ENCODE data around the gene TTLL11. TPM values are rescaled to one million over a fixed set of nuclear protein-coding genes. Genes with fewer than 3 reads are reported as not detected.

The TTLL11 gene
- 3.9 and 4.7 TPM in 2 replicates for total RNA-seq (2014; rRNA removed; shearing (Covaris generic))

GRCh38 chr9:122092611-122093506 is at the start of gene TTLL11:
Gene TTLL11, minus strand, starts transcription at chr9:122093308. Its CDS starts 160 bp downstream, at chr9:122093148.
- DNase-seq (ENCODE audit: low read depth), result peak; percentile 92

GRCh38 chr9:122141671-122142070 is 48.6 kb upstream of the TTLL11 start:
- no peak for DNase-seq (ENCODE audit: low read depth)

- DNase-seq (ENCODE audit: low read depth), result no peak
Observed at GRCh38 chr9:122140368-122141193, 47.5 kb upstream of the TTLL11 start.

- no peak for DNase-seq (ENCODE audit: low read depth)
Observed at GRCh38 chr9:122138560-122139268, 45.6 kb upstream of the TTLL11 start.

GRCh38 chr9:122135529-122135859 is 42.4 kb upstream of the TTLL11 start:
- no peak for DNase-seq (ENCODE audit: low read depth)

GRCh38 chr9:122134822-122135528 is 41.9 kb upstream of the TTLL11 start:
- DNase-seq (ENCODE audit: low read depth), result peak; percentile 60

GRCh38 chr9:122133984-122134535 is 41.0 kb upstream of the TTLL11 start:
- DNase-seq (ENCODE audit: low read depth), result no peak

- no peak for DNase-seq (ENCODE audit: low read depth)
Observed at GRCh38 chr9:122133263-122133983, 40.3 kb upstream of the TTLL11 start.

- no peak for DNase-seq (ENCODE audit: low read depth)
Observed at GRCh38 chr9:122132539-122132938, 39.4 kb upstream of the TTLL11 start.

GRCh38 chr9:122131401-122132001 is 38.4 kb upstream of the TTLL11 start:
- no peak for DNase-seq (ENCODE audit: low read depth)

- no peak for DNase-seq (ENCODE audit: low read depth)
Observed at GRCh38 chr9:122130837-122131236, 37.7 kb upstream of the TTLL11 start.

- no peak for DNase-seq (ENCODE audit: low read depth)
Observed at GRCh38 chr9:122129969-122130368, 36.9 kb upstream of the TTLL11 start.

- DNase-seq (ENCODE audit: low read depth), result no peak
Observed at GRCh38 chr9:122128969-122129343, 35.8 kb upstream of the TTLL11 start.

GRCh38 chr9:122128007-122128968 is 35.2 kb upstream of the TTLL11 start:
- DNase-seq (ENCODE audit: low read depth), result no peak

GRCh38 chr9:122127396-122127798 is 34.3 kb upstream of the TTLL11 start:
- no peak for DNase-seq (ENCODE audit: low read depth)

- DNase-seq (ENCODE audit: low read depth), result peak; percentile 65
Observed at GRCh38 chr9:122126331-122127261, 33.5 kb upstream of the TTLL11 start.

- DNase-seq (ENCODE audit: low read depth), result peak; percentile 53
Observed at GRCh38 chr9:122125509-122126330, 32.6 kb upstream of the TTLL11 start.

Data from M059J (cell line).